H1 (cell line): Measurements from ENCODE around the gene NEURL1B. TPM values are rescaled to one million over a fixed set of nuclear protein-coding genes. Genes with fewer than 3 reads are reported as not detected.

ENCODE experiments used
- CTCF ChIA-PET: fragments of 300-600 bp; sonication (Branson Sonifier 250); formaldehyde crosslinking; loops from one replicate; lab custom pipeline; 2021; ENCODE audit not compliant: partially characterized antibody; lab: Charles Lee
- POLR2A ChIA-PET: fragments of 300-600 bp; sonication (Branson Sonifier 250); formaldehyde crosslinking; loops from one replicate; lab custom pipeline; 2021; ENCODE audit warnings: inconsistent platforms; ENCODE audit not compliant: partially characterized antibody; lab: Charles Lee
- DNase-seq, 2 experiments: peaks; one replicate each; pipeline versions ENCODE4 v3.0.0 to v3.0.0-alpha.2; 2010 to 2022; ENCODE audit warnings: low spot score in 2 of 2, low read depth in 1 of 2, mixed read lengths in 1 of 2
- FAIRE-seq: peaks from 2 replicates; lab custom pipeline; 2011; peaks lifted over from hg19 to GRCh38; lab: Jason Lieb, UNC
- H2AFZ ChIP-seq: 2 replicates; pipeline ENCODE4 v1.8.1; 2012; ENCODE audit warnings: low read length, inconsistent platforms
- H2AK5ac ChIP-seq: 2 replicates; pipeline ENCODE4 v1.6.1; 2013; ENCODE audit warnings: low read depth, low read length
- H2BK120ac ChIP-seq: replicated peaks from 2 replicates; pipeline ENCODE3; 2013; ENCODE audit warnings: low read depth, low read length, inconsistent platforms
- H2BK12ac ChIP-seq: 2 replicates; pipeline ENCODE4 v1.6.1; 2013; ENCODE audit warnings: low read depth, low read length
- H2BK15ac ChIP-seq: 2 replicates; pipeline ENCODE4 v1.6.1; 2013; ENCODE audit warnings: low read length
- H2BK20ac ChIP-seq: 2 replicates; pipeline ENCODE4 v1.6.1; 2013; ENCODE audit warnings: low read length
- H2BK5ac ChIP-seq: 2 replicates; pipeline ENCODE4 v1.6.1; 2013; ENCODE audit warnings: low read depth, low read length
- H3K14ac ChIP-seq: 2 replicates; pipeline ENCODE4 v1.6.1; 2013; ENCODE audit warnings: inconsistent platforms; ENCODE audit not compliant: insufficient read length
- H3K18ac ChIP-seq: 2 replicates; pipeline ENCODE4 v1.6.1; 2013; ENCODE audit warnings: low read length; ENCODE audit errors: extremely low read depth
- H3K23ac ChIP-seq: 2 replicates; pipeline ENCODE4 v1.6.1; 2013; ENCODE audit warnings: inconsistent platforms; ENCODE audit not compliant: insufficient read length
- H3K23me2 ChIP-seq: 2 replicates; pipeline ENCODE4 v1.6.1; 2013; ENCODE audit warnings: low read depth, low read length
- H3K27ac ChIP-seq: 2 replicates; pipeline ENCODE4 v1.6.1; 2011; ENCODE audit warnings: low read depth, low read length, inconsistent platforms
- H3K27me3 ChIP-seq, 4 experiments: replicated peaks in 1 of 4; 1 replicate in 1 of 4; 2 replicates in 3 of 4; pipeline versions ENCODE4 v1.6.1 to v1.8.1; 2011 to 2013; ENCODE audit warnings: low read length in 3 of 4, mild to moderate bottlenecking in 3 of 4, inconsistent platforms in 2 of 4, mixed read lengths in 2 of 4, moderate library complexity in 1 of 4; ENCODE audit not compliant: control insufficient read depth in 3 of 4, insufficient read depth in 3 of 4; ENCODE audit errors: extremely low read depth in 1 of 4
- H3K36me3 ChIP-seq, 4 experiments: 2 replicates each; pipeline versions ENCODE4 v1.6.1 to v1.8.1; 2011 to 2013; ENCODE audit warnings: mild to moderate bottlenecking in 4 of 4, low read length in 3 of 4, moderate library complexity in 2 of 4, control low read depth in 1 of 4, inconsistent platforms in 1 of 4; ENCODE audit not compliant: insufficient read depth in 4 of 4, control insufficient read depth in 2 of 4
- H3K4ac ChIP-seq: replicated peaks from 2 replicates; pipeline ENCODE3; 2013; ENCODE audit warnings: low read length, low read depth, mixed read lengths, inconsistent platforms; ENCODE audit not compliant: insufficient read length
- H3K4me1 ChIP-seq, 4 experiments: replicated peaks in 1 of 4; 1 replicate in 1 of 4; 2 replicates in 3 of 4; pipeline versions ENCODE4 v1.6.1 to v1.8.1; 2011 to 2013; ENCODE audit warnings: low read length in 3 of 4, inconsistent platforms in 2 of 4, mixed read lengths in 1 of 4; ENCODE audit not compliant: insufficient read depth in 4 of 4, control insufficient read depth in 3 of 4
- H3K4me2 ChIP-seq, 2 experiments: 2 replicates each; pipeline versions ENCODE4 v1.6.1 to v1.8.1; 2011 to 2013; ENCODE audit warnings: low read depth in 2 of 2, low read length in 2 of 2, control low read depth in 1 of 2, inconsistent platforms in 1 of 2, mild to moderate bottlenecking in 1 of 2; ENCODE audit not compliant: insufficient read depth in 1 of 2
- H3K4me3 ChIP-seq, 4 experiments: fragments of 200-600, 300-600 bp in 1 of 4; sonication (generic), shearing (Covaris generic), sonication (Bioruptor Twin) in 1 of 4; 2 replicates each; pipeline versions ENCODE4 v1.5.1 to v1.8.1; 2011 to 2016; ENCODE audit warnings: low read length in 4 of 4, low read depth in 3 of 4, control low read depth in 2 of 4, inconsistent platforms in 2 of 4, mild to moderate bottlenecking in 2 of 4, mixed read lengths in 1 of 4, moderate library complexity in 1 of 4; ENCODE audit not compliant: insufficient read depth in 2 of 4; ENCODE audit errors: extremely low read depth in 1 of 4
- H3K56ac ChIP-seq: replicated peaks from 2 replicates; pipeline ENCODE3; 2013; ENCODE audit warnings: low read depth, mild to moderate bottlenecking, mixed read lengths, low read length, inconsistent platforms; ENCODE audit not compliant: insufficient read length
- H3K79me1 ChIP-seq: 2 replicates; pipeline ENCODE4 v1.6.1; 2013; ENCODE audit warnings: low read depth, low read length, control low read depth
- H3K79me2 ChIP-seq, 2 experiments: 2 replicates each; pipeline versions ENCODE4 v1.6.1 to v1.8.1; 2012 to 2013; ENCODE audit warnings: low read length in 2 of 2, mild to moderate bottlenecking in 2 of 2, inconsistent platforms in 1 of 2; ENCODE audit not compliant: insufficient read depth in 2 of 2, control insufficient read depth in 1 of 2
- H3K9ac ChIP-seq, 4 experiments: replicated peaks in 1 of 4; 1 replicate in 1 of 4; 2 replicates in 3 of 4; pipeline versions ENCODE4 v1.6.1 to v1.8.1; 2011 to 2013; ENCODE audit warnings: low read depth in 3 of 4, low read length in 3 of 4, control low read depth in 2 of 4, mild to moderate bottlenecking in 2 of 4, moderate library complexity in 2 of 4, inconsistent platforms in 1 of 4; ENCODE audit errors: extremely low read depth in 1 of 4
- H3K9me3 ChIP-seq, 2 experiments: 2 replicates each; pipeline versions ENCODE4 v1.6.1 to v1.8.1; 2012 to 2013; ENCODE audit warnings: mild to moderate bottlenecking in 2 of 2, moderate library complexity in 2 of 2, control low read depth in 1 of 2, inconsistent platforms in 1 of 2, low read depth in 1 of 2, low read length in 1 of 2, mixed read lengths in 1 of 2; ENCODE audit not compliant: insufficient read depth in 2 of 2
- H4K20me1 ChIP-seq, 2 experiments: replicated peaks in 1 of 2; 2 replicates each; pipeline versions ENCODE3 to v1.8.1; 2011 to 2013; ENCODE audit warnings: inconsistent platforms in 2 of 2, low read length in 2 of 2, mild to moderate bottlenecking in 1 of 2; ENCODE audit not compliant: insufficient read depth in 2 of 2, control insufficient read depth in 1 of 2
- H4K5ac ChIP-seq: 2 replicates; pipeline ENCODE4 v1.6.1; 2013; ENCODE audit warnings: low read length, low read depth, mixed read lengths, inconsistent platforms; ENCODE audit not compliant: insufficient read length
- H4K8ac ChIP-seq: 2 replicates; pipeline ENCODE4 v1.8.0; 2013; ENCODE audit warnings: mild to moderate bottlenecking, moderate library complexity, low read length, inconsistent platforms; ENCODE audit not compliant: insufficient read depth; ENCODE audit errors: extremely low read depth
- H4K91ac ChIP-seq: replicated peaks from 2 replicates; pipeline ENCODE3; 2013; ENCODE audit warnings: low read length, mixed read lengths, inconsistent platforms; ENCODE audit not compliant: insufficient read length
- ASH2L ChIP-seq: fragments of 200-600, 300-600 bp; sonication (generic); IDR thresholded peaks from one replicate; pipeline ENCODE4 v1.7.1; 2017; ENCODE audit warnings: low read length
- BACH1 ChIP-seq: IDR thresholded peaks from 2 replicates; pipeline ENCODE4 v1.6.1; 2012; ENCODE audit warnings: low read length, improper control_type of control experiment
- CBX8 ChIP-seq: fragments of 300-800, 300-1000 bp; sonication (generic); IDR thresholded peaks from 2 replicates; pipeline ENCODE4 v1.7.1; 2016; ENCODE audit warnings: low read depth, low read length, borderline replicate concordance
- CHD1 ChIP-seq: IDR thresholded peaks from 2 replicates; pipeline ENCODE4 v1.6.1; 2012; ENCODE audit warnings: low read depth, low read length, improper control_type of control experiment
- E2F6 ChIP-seq: IDR thresholded peaks from 2 replicates; pipeline ENCODE4 v1.6.1; 2012; ENCODE audit warnings: inconsistent platforms
- GABPA ChIP-seq: IDR thresholded peaks from 2 replicates; pipeline ENCODE4 v1.6.1; 2011; ENCODE audit warnings: mild to moderate bottlenecking, low read length, moderate library complexity, borderline replicate concordance; ENCODE audit not compliant: insufficient read depth
- KDM1A ChIP-seq: fragments of 200-600, 300-600 bp; sonication (generic); IDR thresholded peaks from 2 replicates; pipeline ENCODE4 v1.7.1; 2016; ENCODE audit warnings: mild to moderate bottlenecking, low read length, borderline replicate concordance
- SIRT6 ChIP-seq: IDR thresholded peaks from one replicate; pipeline ENCODE4 v1.7.1; 2012; ENCODE audit warnings: low read length, inconsistent platforms
- SP2 ChIP-seq: IDR thresholded peaks from 2 replicates; pipeline ENCODE4 v1.6.1; 2012; ENCODE audit warnings: mild to moderate bottlenecking, low read length, inconsistent platforms
- TEAD4 ChIP-seq: IDR thresholded peaks from 2 replicates; pipeline ENCODE4 v1.6.1; 2012; ENCODE audit warnings: low read depth, low read length, inconsistent platforms, mixed read lengths
- WGBS, 2 experiments: shearing (Covaris generic) in 1 of 2; methylation state at CpG; one replicate each; pipeline versions ENCODE4 v1.1.6 to v1.1.7; 2013 to 2015; ENCODE audit warnings: low lambda C conversion rate in 2 of 2, mixed read lengths in 2 of 2, inconsistent platforms in 1 of 2, low coverage in 1 of 2, missing lambda C conversion rate in 1 of 2; ENCODE audit not compliant: insufficient replicate concordance in 2 of 2, insufficient coverage in 1 of 2, insufficient read length in 1 of 2; ENCODE audit errors: extremely low coverage in 1 of 2, missing lambda C conversion rate in 1 of 2; 5-methylcytosine and 5-hydroxymethylcytosine counted together
- polyA plus RNA-seq, 7 experiments: library from polyadenylated mRNA; depleted of rRNA in 3 of 7; stranded (reverse) in 5 of 7; unstranded in 2 of 7; fragments of >200 nt in 5 of 7; fragments of 200-250 nt in 2 of 7; gene quantifications; 1 replicate in 5 of 7; 2 replicates in 1 of 7; 4 replicates in 1 of 7; pipeline versions ENCODE4 v1.2.1 to v1.2.3, GENCODE V29; 2011 to 2013; ENCODE audit warnings: missing spikeins in 2 of 7, mixed read lengths in 2 of 7
- total RNA-seq: library from RNA; stranded (reverse); fragmentation: NEBNext Ultra II Directional; extraction: Animal tissue kit (Norgen Biotek cat#: 25700); gene quantifications from 2 replicates; pipeline ENCODE4 v1.2.1, GENCODE V29; 2021
- TF ChIP-seq, protein P1 (sequence below): IDR thresholded peaks from 2 replicates; pipeline ENCODE4 v1.6.1; 2012; ENCODE audit warnings: inconsistent platforms

NEURL1B gene
- total and polyA plus RNA-seq, 2 of the 8 experiments (the other 6 are each of a cell fraction or from before 2014, with no cell fraction given): 3.3 to 6.1 TPM

GRCh38 chr5:172662596-172662995 is 21.5 kb downstream of the NEURL1B start:
- Histone ChIP-seq H2AFZ (no peak overlapping the region), H3K9me3 (no peaks in the 10 kb centered on the region), H2AK5ac (no peak overlapping the region), H4K20me1 (no peaks in the 10 kb centered on the region), H4K91ac (no peak overlapping the region), H3K23me2 (no peaks in the 10 kb centered on the region), H2BK5ac (no peak overlapping the region), H3K27me3 (no peaks in the 10 kb centered on the region), H2BK120ac (no peak overlapping the region), H2BK15ac (no peak overlapping the region), H3K79me2 (no peaks in the 10 kb centered on the region), H3K18ac (no peak overlapping the region), H4K8ac (no peak overlapping the region), H3K23ac (no peak overlapping the region), H3K4me3 (no peak overlapping the region), H3K79me1 (peaks cover 2% of the 10 kb centered on the region; the same call in 1 of the 2 replicates), H3K9ac (no peak overlapping the region), H3K4me1 (peaks cover 0 to 2% (median 0%) of the 10 kb centered on the region in 4 experiments; a peak in 2 of 7 replicates), H3K4ac (no peak overlapping the region), H2BK12ac (no peak overlapping the region), H4K5ac (no peak overlapping the region), H3K27ac (no peak overlapping the region), H3K14ac (no peak overlapping the region), H3K4me2 (no peak overlapping the region), H3K56ac (no peak overlapping the region), H2BK20ac (no peak overlapping the region), H3K36me3 (no peaks in the 10 kb centered on the region)
- 89% methylated on average over 2 of the region's 2 CpGs; no CpG with 5 or more reads in 1 of the 2 experiments for WGBS, 2 experiments
- no peak for DNase-seq
- TF ChIP-seq TEAD4: no peak
- no peak for TF ChIP-seq CBX8
- TF ChIP-seq, protein P1, sequence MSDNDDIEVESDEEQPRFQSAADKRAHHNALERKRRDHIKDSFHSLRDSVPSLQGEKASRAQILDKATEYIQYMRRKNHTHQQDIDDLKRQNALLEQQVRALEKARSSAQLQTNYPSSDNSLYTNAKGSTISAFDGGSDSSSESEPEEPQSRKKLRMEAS: no peak
- TF ChIP-seq BACH1: no peak
- TF ChIP-seq CHD1: no peak
- no peak for TF ChIP-seq ASH2L
- no peak for TF ChIP-seq E2F6
- no peak for TF ChIP-seq SP2
- no peak for TF ChIP-seq GABPA
- no peak for TF ChIP-seq SIRT6
- no peak for TF ChIP-seq KDM1A
- POLR2A ChIA-PET: no interaction called here
- FAIRE-seq: no peak
- CTCF ChIA-PET: interaction anchor here (1.0 to 17.9 kb wide), 4 partner anchors 17 to 183 kb away, joined by 3 to 164 read pairs (median 58); partner anchors contain the start of gene NEURL1B
